HepG2 (cell line): ENCODE results near the gene CAMTA1. TPM values are rescaled to one million over a fixed set of nuclear protein-coding genes. Genes with fewer than 3 reads are reported as not detected.

Source experiments
- ATAC-seq: fragments of 200-7000 bp; cut with Tn5 transposase; 3 replicates; pipeline ENCODE4 v1.9.1; 2020; ENCODE audit warnings: mild to moderate bottlenecking, moderate library complexity
- BruUV-seq: library from RNA; stranded (reverse); fragments of 400-500 nt; replicated peaks from 2 replicates; lab custom pipeline; 2021; lab: Mats Ljungman, UMichigan
- CTCF ChIA-PET: fragments of 300-600 bp; formaldehyde crosslinking; extraction: SDS; loops from one replicate; lab custom pipeline; 2021; ENCODE audit warnings: low total read pairs, inconsistent platforms, low intra/inter-chr PET ratio; lab: Yijun Ruan, JAX
- POLR2A ChIA-PET: fragments of 350-600 bp; sonication (Branson Sonifier 250); formaldehyde crosslinking; loops from one replicate; lab custom pipeline; 2020; ENCODE audit warnings: antibody characterized with exemption, inconsistent platforms; lab: Yijun Ruan, JAX
- DNase-seq: peaks from one replicate; pipeline ENCODE4 v3.0.0-alpha.2; 2015; ENCODE audit warnings: low spot score
- FAIRE-seq: peaks from 3 replicates; lab custom pipeline; 2011; peaks lifted over from hg19 to GRCh38; lab: Jason Lieb, UNC
- H2AFZ ChIP-seq: one replicate; pipeline ENCODE4 v1.6.1; 2011; ENCODE audit warnings: low read length, inconsistent platforms
- H3K27ac ChIP-seq: fragments of 300-600 bp; 3 replicates; pipeline ENCODE4 v1.8.0; 2011; ENCODE audit warnings: mixed run types, mild to moderate bottlenecking, mixed read lengths, low read length, inconsistent platforms; ENCODE audit not compliant: insufficient read depth; ENCODE audit errors: extremely low read length
- H3K27me3 ChIP-seq, 2 experiments: fragments of 200-600 bp in 1 of 2; 2 replicates in 1 of 2; 3 replicates in 1 of 2; pipeline versions ENCODE4 v1.6.0 to v1.8.0; 2011; ENCODE audit warnings: low read length in 2 of 2, mild to moderate bottlenecking in 2 of 2, moderate library complexity in 2 of 2, inconsistent platforms in 1 of 2; ENCODE audit not compliant: insufficient read depth in 2 of 2, control insufficient read depth in 1 of 2
- H3K36me3 ChIP-seq, 2 experiments: fragments of 200-600 bp in 1 of 2; replicated peaks in 1 of 2; 2 replicates in 1 of 2; 3 replicates in 1 of 2; pipeline versions ENCODE4 v1.5.1 to v1.8.0; 2011; ENCODE audit warnings: low read length in 2 of 2, inconsistent platforms in 1 of 2; ENCODE audit not compliant: insufficient read depth in 2 of 2, control insufficient read depth in 1 of 2
- H3K4me1 ChIP-seq: 2 replicates; pipeline ENCODE4 v1.5.1; 2012; ENCODE audit warnings: low read length, inconsistent platforms; ENCODE audit not compliant: insufficient read depth
- H3K4me2 ChIP-seq: 2 replicates; pipeline ENCODE4 v1.6.0; 2011; ENCODE audit warnings: low read depth, low read length, inconsistent platforms
- H3K4me3 ChIP-seq, 3 experiments: fragments of 200-600 bp in 1 of 3; sonication (generic), shearing (Covaris generic) in 1 of 3; replicated peaks in 1 of 3; 2 replicates each; pipeline ENCODE4 v1.5.1; 2011 to 2016; ENCODE audit warnings: low read length in 3 of 3, inconsistent platforms in 2 of 3, low read depth in 2 of 3, mild to moderate bottlenecking in 2 of 3, control low read depth in 1 of 3, mixed read lengths in 1 of 3; ENCODE audit not compliant: insufficient read depth in 1 of 3
- H3K79me2 ChIP-seq: one replicate; pipeline ENCODE4 v1.6.1; 2011; ENCODE audit warnings: low read length, inconsistent platforms; ENCODE audit not compliant: insufficient read depth
- H3K9ac ChIP-seq: 2 replicates; pipeline ENCODE4 v1.6.0; 2011; ENCODE audit warnings: mild to moderate bottlenecking, low read depth, low read length, inconsistent platforms; ENCODE audit not compliant: insufficient read depth
- H3K9me3 ChIP-seq: 2 replicates; pipeline ENCODE4 v1.5.1; 2012; ENCODE audit warnings: mild to moderate bottlenecking, low read length
- H4K20me1 ChIP-seq: 2 replicates; pipeline ENCODE4 v1.6.0; 2011; ENCODE audit warnings: inconsistent platforms, mild to moderate bottlenecking, low read length, moderate library complexity; ENCODE audit not compliant: insufficient read depth
- HIVEP1 ChIP-seq: sonication (generic); formaldehyde crosslinking; IDR thresholded peaks from 2 replicates; pipeline ENCODE4 v1.4.0; 2020; ENCODE audit warnings: mild to moderate bottlenecking, missing genetic modification reagents
- HNRNPL ChIP-seq: fragments of 200-400 bp; formaldehyde crosslinking; IDR thresholded peaks from 2 replicates; pipeline ENCODE4 v1.6.1; 2017; ENCODE audit warnings: mild to moderate bottlenecking, low read depth, low read length
- KMT2A ChIP-seq: sonication (generic); formaldehyde crosslinking; IDR thresholded peaks from 2 replicates; pipeline ENCODE4 v1.4.0; 2020; ENCODE audit warnings: missing genetic modification reagents
- NBN ChIP-seq: fragments of 450-650 bp; conservative IDR thresholded peaks from 2 replicates; pipeline ENCODE4 v1.6.1; 2017
- NR1H2 ChIP-seq: sonication (generic); formaldehyde crosslinking; IDR thresholded peaks from 2 replicates; pipeline ENCODE4 v1.8.1; 2022; ENCODE audit warnings: low read depth, missing genetic modification reagents, borderline replicate concordance
- ZNF33B ChIP-seq: sonication (generic); formaldehyde crosslinking; IDR thresholded peaks from 2 replicates; pipeline ENCODE4 v1.5.1; 2020; ENCODE audit warnings: mild to moderate bottlenecking, missing genetic modification reagents
- ZNF777 ChIP-seq: sonication (generic); formaldehyde crosslinking; IDR thresholded peaks from 2 replicates; pipeline ENCODE4 v1.4.0; 2020; ENCODE audit warnings: missing genetic modification reagents
- WGBS: methylation state at CpG from one replicate; pipeline ENCODE4 v1.1.6; 2017; ENCODE audit warnings: low lambda C conversion rate; 5-methylcytosine and 5-hydroxymethylcytosine counted together
- in situ Hi-C: cut with HindIII; loops from 2 replicates; pipeline ENCODE4 v1.10.0; 2017; ENCODE audit warnings: low pct_unique_long_range_greater_than_20kb; ENCODE audit not compliant: extremely low pct_ligation_motif_present
- intact Hi-C: fragments of 100-400 bp; cut with micrococcal nuclease; formaldehyde crosslinking; loops from one replicate; pipeline ENCODE4 v1.10.0; 2022; ENCODE audit not compliant: unreplicated experiment
- polyA plus RNA-seq, 8 experiments: library from polyadenylated mRNA; depleted of rRNA in 3 of 8; stranded (reverse) in 7 of 8; unstranded in 1 of 8; fragments of >200 nt; fragmentation: Illumina TruSeq in 4 of 8; extraction: Trizol in 4 of 8; gene quantifications; 2 replicates each; pipeline versions ENCODE4 v1.2.1 to v1.2.3, GENCODE V29; 2011 to 2016; ENCODE audit warnings: low read depth in 4 of 8, missing spikeins in 1 of 8, mixed read lengths in 1 of 8; ENCODE audit not compliant: insufficient read depth in 1 of 8
- total RNA-seq, 5 experiments: library from RNA; depleted of rRNA; stranded (reverse); fragments of >200 nt; fragmentation: Illumina TruSeq; extraction: Trizol; gene quantifications; 2 replicates each; pipeline ENCODE4 v1.2.3, GENCODE V29; 2016; ENCODE audit warnings: low read depth in 1 of 5
- TF ChIP-seq, protein P1 (sequence below): sonication (generic); formaldehyde crosslinking; IDR thresholded peaks from 2 replicates; pipeline ENCODE4 v1.8.0; 2022; ENCODE audit warnings: missing genetic modification reagents, mild to moderate bottlenecking, borderline replicate concordance

Gene CAMTA1
- total and polyA plus RNA-seq, 2 of the 13 experiments (the other 11 are each of a cell fraction or from before 2014, with no cell fraction given): 25.0 to 36.4 TPM

DNA sequence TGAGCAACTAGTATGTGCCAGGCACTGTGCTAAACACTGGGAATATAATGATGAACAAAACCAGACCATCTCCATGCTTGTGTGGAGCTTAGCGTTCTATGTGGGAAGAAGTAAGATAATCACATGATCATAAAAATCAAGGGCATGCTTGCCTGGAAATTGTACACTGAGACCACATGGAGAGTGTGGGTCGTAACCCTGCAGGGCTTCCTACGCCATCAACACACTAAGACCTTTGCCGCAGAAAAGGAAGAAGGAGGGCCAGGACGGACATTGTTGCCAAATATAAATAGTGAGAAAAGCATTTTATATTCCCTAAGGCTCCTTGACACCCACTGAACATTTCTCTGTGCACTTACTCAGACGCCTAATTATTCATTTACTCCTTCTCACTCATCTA is 597.7 kb downstream of the CAMTA1 start:
- no peaks in the 10 kb centered on the region for H3K36me3 ChIP-seq
- FAIRE-seq (no peak), ATAC-seq (no peak)
- POLR2A ChIA-PET: no interaction called here
- 38% methylated on average over 6 of the region's 6 CpGs for WGBS
- H3K27ac ChIP-seq: no peak overlapping the region
- TF ChIP-seq NBN (no peak), NR1H2 (CRISPR knock-in tag) (no peak), ZNF33B (CRISPR knock-in tag) (no peak)
- TF ChIP-seq, all 625 proteins: peak for 0
- Histone ChIP-seq H3K4me3 (no peak overlapping the region), H3K27me3 (peaks cover 1 to 22% of the 10 kb centered on the region in 2 experiments; a peak in 4 of 5 replicates), H3K9ac (no peak overlapping the region), H3K4me2 (no peak overlapping the region), H4K20me1 (no peaks in the 10 kb centered on the region), H3K4me1 (no peaks in the 10 kb centered on the region), H3K9me3 (no peaks in the 10 kb centered on the region), H3K79me2 (no peaks in the 10 kb centered on the region), H2AFZ (no peak overlapping the region)
- BruUV-seq: no TSS peak
- CTCF ChIA-PET: no interaction called here
- in situ Hi-C loops: no loop called here
- intact Hi-C loops: no loop called here
- DNase-seq: no peak

DNA sequence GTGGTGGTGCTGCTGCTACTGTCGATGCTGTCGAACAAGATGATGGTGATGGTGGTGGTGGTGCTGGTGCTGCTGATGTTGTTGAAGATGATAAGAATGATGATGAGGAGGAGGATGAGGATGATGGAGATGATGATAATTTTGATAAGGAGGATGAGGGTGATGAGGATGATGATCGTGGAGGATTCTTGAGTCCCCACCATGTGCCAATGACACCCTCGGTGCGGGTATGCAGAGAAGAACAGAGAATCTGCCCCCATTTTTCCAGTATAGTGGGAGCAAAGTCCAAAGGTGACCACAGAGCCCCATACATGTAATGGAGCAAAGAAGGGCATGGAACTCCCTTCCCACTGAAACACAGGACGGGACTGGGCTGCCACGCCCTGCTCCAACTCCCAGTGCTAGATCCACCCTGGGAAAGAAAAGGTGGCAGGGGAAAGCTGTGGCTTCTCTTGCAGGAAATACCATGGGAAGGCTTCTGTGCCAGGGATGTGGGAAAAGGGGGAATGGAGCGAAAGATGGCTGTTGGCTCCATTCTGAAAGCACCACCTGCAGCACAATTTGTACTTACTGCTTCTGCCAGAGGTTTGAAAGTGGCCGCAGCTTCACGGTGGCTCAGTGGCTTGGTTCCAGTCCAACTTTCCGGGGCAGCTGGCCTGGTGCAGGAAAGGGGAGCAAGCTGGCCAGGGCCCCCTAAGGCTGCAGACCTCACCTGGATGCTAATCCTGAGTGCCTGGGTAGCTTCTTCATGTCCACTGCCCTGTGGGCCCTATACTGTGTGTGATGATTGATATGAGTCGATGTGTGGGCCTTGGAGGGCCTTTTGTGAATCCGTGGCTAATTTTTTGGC is 598.6 kb downstream of the CAMTA1 start:
- H4K20me1 ChIP-seq: no peaks in the 10 kb centered on the region
- CTCF ChIA-PET: no interaction called here

More for the DNA sequence above, 598.6 kb downstream of the CAMTA1 start:
- no peak overlapping the region for H3K4me2 ChIP-seq
- no peak for FAIRE-seq
- no peak overlapping the region for H3K4me3 ChIP-seq
- no peak overlapping the region for H3K27ac ChIP-seq
- H3K27me3 ChIP-seq: peaks cover 1 to 30% of the 10 kb centered on the region in 2 experiments; a peak in 4 of 5 replicates
- POLR2A ChIA-PET: no interaction called here
- in situ Hi-C loops: no loop called here
- no peaks in the 10 kb centered on the region for H3K4me1 ChIP-seq
- WGBS: 22% methylated on average over 13 of the region's 13 CpGs
- TF ChIP-seq, protein P1, sequence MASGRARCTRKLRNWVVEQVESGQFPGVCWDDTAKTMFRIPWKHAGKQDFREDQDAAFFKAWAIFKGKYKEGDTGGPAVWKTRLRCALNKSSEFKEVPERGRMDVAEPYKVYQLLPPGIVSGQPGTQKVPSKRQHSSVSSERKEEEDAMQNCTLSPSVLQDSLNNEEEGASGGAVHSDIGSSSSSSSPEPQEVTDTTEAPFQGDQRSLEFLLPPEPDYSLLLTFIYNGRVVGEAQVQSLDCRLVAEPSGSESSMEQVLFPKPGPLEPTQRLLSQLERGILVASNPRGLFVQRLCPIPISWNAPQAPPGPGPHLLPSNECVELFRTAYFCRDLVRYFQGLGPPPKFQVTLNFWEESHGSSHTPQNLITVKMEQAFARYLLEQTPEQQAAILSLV: no peak
- no peak for TF ChIP-seq HNRNPL
- TF ChIP-seq HIVEP1 (CRISPR knock-in tag): no peak
- TF ChIP-seq KMT2A: no peak
- TF ChIP-seq ZNF777: no peak
- TF ChIP-seq, all 625 proteins: peak for 0
- no peak overlapping the region for H3K9ac ChIP-seq
- no peaks in the 10 kb centered on the region for H3K36me3 ChIP-seq
- no peaks in the 10 kb centered on the region for H3K9me3 ChIP-seq
- intact Hi-C loops: no loop called here
- ATAC-seq (no peak), DNase-seq (no peak)
- no peaks in the 10 kb centered on the region for H3K79me2 ChIP-seq
- no peak overlapping the region for H2AFZ ChIP-seq
- BruUV-seq: no TSS peak
